GM23338 (cell line): ENCODE measurements around the gene ZFP90.
A peak's percentile ranks its signal among the peaks of the same experiment; 100 is the strongest.

Experiments
- CREB1 ChIP-seq: fragments of 250-450 bp; sonication (Bioruptor Pico); IDR thresholded peaks from 2 replicates; pipeline ENCODE4 v1.5.0; 2020; ENCODE audit warnings: low read depth, mild to moderate bottlenecking, moderate library complexity
- EZH2 ChIP-seq: fragments of 200-600 bp; sonication (generic); IDR thresholded peaks from one replicate; pipeline ENCODE4 v1.8.0; 2017; ENCODE audit warnings: antibody characterized with exemption, mild to moderate bottlenecking, low read depth; ENCODE audit not compliant: unreplicated experiment
- EZH2phosphoT487 ChIP-seq: fragments of 200-600 bp; sonication (generic); IDR thresholded peaks from one replicate; pipeline ENCODE4 v1.8.1; 2018; ENCODE audit warnings: antibody characterized with exemption; ENCODE audit not compliant: unreplicated experiment
- JUNB ChIP-seq: IDR thresholded peaks from one replicate; pipeline ENCODE4 v1.6.1; 2016; ENCODE audit warnings: antibody characterized with exemption; ENCODE audit not compliant: unreplicated experiment
- POLR2AphosphoS5 ChIP-seq: IDR thresholded peaks from 2 replicates; pipeline ENCODE4 v1.6.1; 2016; ENCODE audit warnings: antibody characterized with exemption, low read depth
- STAT1 ChIP-seq: IDR thresholded peaks from one replicate; pipeline ENCODE4 v1.6.1; 2016; ENCODE audit warnings: antibody characterized with exemption; ENCODE audit not compliant: unreplicated experiment
- ZNF114 ChIP-seq: fragments of 250-450 bp; sonication (Bioruptor Pico); IDR thresholded peaks from 2 replicates; pipeline ENCODE4 v1.5.0; 2020; ENCODE audit warnings: mild to moderate bottlenecking, moderate library complexity
- ZNF331 ChIP-seq: fragments of 250-450 bp; sonication (Bioruptor Pico); IDR thresholded peaks from 2 replicates; pipeline ENCODE4 v1.5.0; 2020; ENCODE audit warnings: low read depth, mild to moderate bottlenecking, moderate library complexity
- TF ChIP-seq, protein P1 (sequence below), 2 experiments: fragments of 200-600 bp in 1 of 2; sonication (generic) in 1 of 2; conservative IDR thresholded peaks; 2 replicates each; pipeline versions ENCODE4 v1.5.1 to v1.6.1; 2016 to 2017; ENCODE audit warnings: antibody characterized with exemption in 2 of 2, low read depth in 2 of 2, mild to moderate bottlenecking in 2 of 2, moderate library complexity in 1 of 2
- TF ChIP-seq, protein P2 (sequence below): IDR thresholded peaks from one replicate; pipeline ENCODE4 v1.6.1; 2018; ENCODE audit warnings: antibody characterized with exemption; ENCODE audit not compliant: unreplicated experiment
- TF ChIP-seq, protein P3 (sequence below): fragments of 250-450 bp; sonication (Bioruptor Pico); IDR thresholded peaks from 2 replicates; pipeline ENCODE4 v1.5.0; 2020; ENCODE audit warnings: mild to moderate bottlenecking, moderate library complexity
- TF ChIP-seq, protein P4 (sequence below): IDR thresholded peaks from 2 replicates; pipeline ENCODE4 v1.6.1; 2016; ENCODE audit warnings: antibody characterized with exemption

DNA sequence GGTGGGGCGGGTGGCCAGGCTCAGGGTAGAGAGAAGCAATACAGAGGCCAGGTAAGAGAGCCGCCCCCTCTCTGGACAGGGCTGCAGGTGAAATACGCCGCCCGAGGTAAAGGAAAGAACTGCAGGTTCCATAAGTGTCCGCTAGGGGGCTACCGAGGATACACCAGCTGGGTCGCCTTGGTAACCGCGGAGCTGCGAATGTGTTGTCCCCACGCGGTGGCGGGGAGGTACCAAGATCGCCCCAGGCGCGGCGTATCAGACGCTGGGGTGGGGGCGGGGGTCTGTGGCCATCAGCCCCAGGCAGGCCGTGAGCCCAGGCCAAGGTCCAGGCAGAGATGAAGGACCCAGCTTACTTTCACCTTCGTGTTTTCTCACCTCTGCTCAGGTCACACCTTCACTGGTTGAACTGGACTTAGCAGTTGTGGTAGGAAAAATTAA is 18.4 kb upstream of the ZFP90 start:
- 0 out of 2 replicates have a peak, but pooled peaks have one; percentile 42 for TF ChIP-seq CREB1
- no peak for TF ChIP-seq EZH2phosphoT487
- TF ChIP-seq, protein P1, sequence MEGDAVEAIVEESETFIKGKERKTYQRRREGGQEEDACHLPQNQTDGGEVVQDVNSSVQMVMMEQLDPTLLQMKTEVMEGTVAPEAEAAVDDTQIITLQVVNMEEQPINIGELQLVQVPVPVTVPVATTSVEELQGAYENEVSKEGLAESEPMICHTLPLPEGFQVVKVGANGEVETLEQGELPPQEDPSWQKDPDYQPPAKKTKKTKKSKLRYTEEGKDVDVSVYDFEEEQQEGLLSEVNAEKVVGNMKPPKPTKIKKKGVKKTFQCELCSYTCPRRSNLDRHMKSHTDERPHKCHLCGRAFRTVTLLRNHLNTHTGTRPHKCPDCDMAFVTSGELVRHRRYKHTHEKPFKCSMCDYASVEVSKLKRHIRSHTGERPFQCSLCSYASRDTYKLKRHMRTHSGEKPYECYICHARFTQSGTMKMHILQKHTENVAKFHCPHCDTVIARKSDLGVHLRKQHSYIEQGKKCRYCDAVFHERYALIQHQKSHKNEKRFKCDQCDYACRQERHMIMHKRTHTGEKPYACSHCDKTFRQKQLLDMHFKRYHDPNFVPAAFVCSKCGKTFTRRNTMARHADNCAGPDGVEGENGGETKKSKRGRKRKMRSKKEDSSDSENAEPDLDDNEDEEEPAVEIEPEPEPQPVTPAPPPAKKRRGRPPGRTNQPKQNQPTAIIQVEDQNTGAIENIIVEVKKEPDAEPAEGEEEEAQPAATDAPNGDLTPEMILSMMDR (conservative IDR thresholded peaks at IDR 0.05; ENCODE audit: low read depth in 2 of 2) = peak; percentile 95 to 96
- TF ChIP-seq, protein P2, sequence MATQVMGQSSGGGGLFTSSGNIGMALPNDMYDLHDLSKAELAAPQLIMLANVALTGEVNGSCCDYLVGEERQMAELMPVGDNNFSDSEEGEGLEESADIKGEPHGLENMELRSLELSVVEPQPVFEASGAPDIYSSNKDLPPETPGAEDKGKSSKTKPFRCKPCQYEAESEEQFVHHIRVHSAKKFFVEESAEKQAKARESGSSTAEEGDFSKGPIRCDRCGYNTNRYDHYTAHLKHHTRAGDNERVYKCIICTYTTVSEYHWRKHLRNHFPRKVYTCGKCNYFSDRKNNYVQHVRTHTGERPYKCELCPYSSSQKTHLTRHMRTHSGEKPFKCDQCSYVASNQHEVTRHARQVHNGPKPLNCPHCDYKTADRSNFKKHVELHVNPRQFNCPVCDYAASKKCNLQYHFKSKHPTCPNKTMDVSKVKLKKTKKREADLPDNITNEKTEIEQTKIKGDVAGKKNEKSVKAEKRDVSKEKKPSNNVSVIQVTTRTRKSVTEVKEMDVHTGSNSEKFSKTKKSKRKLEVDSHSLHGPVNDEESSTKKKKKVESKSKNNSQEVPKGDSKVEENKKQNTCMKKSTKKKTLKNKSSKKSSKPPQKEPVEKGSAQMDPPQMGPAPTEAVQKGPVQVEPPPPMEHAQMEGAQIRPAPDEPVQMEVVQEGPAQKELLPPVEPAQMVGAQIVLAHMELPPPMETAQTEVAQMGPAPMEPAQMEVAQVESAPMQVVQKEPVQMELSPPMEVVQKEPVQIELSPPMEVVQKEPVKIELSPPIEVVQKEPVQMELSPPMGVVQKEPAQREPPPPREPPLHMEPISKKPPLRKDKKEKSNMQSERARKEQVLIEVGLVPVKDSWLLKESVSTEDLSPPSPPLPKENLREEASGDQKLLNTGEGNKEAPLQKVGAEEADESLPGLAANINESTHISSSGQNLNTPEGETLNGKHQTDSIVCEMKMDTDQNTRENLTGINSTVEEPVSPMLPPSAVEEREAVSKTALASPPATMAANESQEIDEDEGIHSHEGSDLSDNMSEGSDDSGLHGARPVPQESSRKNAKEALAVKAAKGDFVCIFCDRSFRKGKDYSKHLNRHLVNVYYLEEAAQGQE = peak; percentile 17
- TF ChIP-seq STAT1 = no peak
- TF ChIP-seq EZH2 = no peak
- no peak for TF ChIP-seq POLR2AphosphoS5
- no peak for TF ChIP-seq JUNB
- TF ChIP-seq, protein P3, sequence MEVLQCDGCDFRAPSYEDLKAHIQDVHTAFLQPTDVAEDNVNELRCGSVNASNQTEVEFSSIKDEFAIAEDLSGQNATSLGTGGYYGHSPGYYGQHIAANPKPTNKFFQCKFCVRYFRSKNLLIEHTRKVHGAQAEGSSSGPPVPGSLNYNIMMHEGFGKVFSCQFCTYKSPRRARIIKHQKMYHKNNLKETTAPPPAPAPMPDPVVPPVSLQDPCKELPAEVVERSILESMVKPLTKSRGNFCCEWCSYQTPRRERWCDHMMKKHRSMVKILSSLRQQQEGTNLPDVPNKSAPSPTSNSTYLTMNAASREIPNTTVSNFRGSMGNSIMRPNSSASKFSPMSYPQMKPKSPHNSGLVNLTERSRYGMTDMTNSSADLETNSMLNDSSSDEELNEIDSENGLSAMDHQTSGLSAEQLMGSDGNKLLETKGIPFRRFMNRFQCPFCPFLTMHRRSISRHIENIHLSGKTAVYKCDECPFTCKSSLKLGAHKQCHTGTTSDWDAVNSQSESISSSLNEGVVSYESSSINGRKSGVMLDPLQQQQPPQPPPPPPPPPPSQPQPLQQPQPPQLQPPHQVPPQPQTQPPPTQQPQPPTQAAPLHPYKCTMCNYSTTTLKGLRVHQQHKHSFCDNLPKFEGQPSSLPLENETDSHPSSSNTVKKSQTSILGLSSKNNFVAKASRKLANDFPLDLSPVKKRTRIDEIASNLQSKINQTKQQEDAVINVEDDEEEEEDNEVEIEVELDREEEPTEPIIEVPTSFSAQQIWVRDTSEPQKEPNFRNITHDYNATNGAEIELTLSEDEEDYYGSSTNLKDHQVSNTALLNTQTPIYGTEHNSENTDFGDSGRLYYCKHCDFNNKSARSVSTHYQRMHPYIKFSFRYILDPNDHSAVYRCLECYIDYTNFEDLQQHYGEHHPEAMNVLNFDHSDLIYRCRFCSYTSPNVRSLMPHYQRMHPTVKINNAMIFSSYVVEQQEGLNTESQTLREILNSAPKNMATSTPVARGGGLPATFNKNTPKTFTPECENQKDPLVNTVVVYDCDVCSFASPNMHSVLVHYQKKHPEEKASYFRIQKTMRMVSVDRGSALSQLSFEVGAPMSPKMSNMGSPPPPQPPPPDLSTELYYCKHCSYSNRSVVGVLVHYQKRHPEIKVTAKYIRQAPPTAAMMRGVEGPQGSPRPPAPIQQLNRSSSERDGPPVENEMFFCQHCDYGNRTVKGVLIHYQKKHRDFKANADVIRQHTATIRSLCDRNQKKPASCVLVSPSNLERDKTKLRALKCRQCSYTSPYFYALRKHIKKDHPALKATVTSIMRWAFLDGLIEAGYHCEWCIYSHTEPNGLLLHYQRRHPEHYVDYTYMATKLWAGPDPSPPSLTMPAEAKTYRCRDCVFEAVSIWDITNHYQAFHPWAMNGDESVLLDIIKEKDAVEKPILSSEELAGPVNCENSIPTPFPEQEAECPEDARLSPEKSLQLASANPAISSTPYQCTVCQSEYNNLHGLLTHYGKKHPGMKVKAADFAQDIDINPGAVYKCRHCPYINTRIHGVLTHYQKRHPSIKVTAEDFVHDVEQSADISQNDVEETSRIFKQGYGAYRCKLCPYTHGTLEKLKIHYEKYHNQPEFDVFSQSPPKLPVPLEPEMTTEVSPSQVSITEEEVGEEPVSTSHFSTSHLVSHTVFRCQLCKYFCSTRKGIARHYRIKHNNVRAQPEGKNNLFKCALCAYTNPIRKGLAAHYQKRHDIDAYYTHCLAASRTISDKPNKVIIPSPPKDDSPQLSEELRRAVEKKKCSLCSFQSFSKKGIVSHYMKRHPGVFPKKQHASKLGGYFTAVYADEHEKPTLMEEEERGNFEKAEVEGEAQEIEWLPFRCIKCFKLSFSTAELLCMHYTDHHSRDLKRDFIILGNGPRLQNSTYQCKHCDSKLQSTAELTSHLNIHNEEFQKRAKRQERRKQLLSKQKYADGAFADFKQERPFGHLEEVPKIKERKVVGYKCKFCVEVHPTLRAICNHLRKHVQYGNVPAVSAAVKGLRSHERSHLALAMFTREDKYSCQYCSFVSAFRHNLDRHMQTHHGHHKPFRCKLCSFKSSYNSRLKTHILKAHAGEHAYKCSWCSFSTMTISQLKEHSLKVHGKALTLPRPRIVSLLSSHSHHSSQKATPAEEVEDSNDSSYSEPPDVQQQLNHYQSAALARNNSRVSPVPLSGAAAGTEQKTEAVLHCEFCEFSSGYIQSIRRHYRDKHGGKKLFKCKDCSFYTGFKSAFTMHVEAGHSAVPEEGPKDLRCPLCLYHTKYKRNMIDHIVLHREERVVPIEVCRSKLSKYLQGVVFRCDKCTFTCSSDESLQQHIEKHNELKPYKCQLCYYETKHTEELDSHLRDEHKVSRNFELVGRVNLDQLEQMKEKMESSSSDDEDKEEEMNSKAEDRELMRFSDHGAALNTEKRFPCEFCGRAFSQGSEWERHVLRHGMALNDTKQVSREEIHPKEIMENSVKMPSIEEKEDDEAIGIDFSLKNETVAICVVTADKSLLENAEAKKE (CRISPR knock-in tag) = no peak
- TF ChIP-seq, protein P4, sequence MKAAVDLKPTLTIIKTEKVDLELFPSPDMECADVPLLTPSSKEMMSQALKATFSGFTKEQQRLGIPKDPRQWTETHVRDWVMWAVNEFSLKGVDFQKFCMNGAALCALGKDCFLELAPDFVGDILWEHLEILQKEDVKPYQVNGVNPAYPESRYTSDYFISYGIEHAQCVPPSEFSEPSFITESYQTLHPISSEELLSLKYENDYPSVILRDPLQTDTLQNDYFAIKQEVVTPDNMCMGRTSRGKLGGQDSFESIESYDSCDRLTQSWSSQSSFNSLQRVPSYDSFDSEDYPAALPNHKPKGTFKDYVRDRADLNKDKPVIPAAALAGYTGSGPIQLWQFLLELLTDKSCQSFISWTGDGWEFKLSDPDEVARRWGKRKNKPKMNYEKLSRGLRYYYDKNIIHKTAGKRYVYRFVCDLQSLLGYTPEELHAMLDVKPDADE = no peak
- no peak for TF ChIP-seq ZNF331 (CRISPR knock-in tag)
- TF ChIP-seq ZNF114 (CRISPR knock-in tag) = no peak
